BJ (cell line): ENCODE results near the gene ZNF24. TPM values are rescaled to one million over a fixed set of nuclear protein-coding genes. Genes with fewer than 3 reads are reported as not detected.

Experiments
- CTCF ChIA-PET: fragments of 350-600 bp; formaldehyde crosslinking; extraction: SDS; loops from one replicate; lab custom pipeline; 2021; ENCODE audit warnings: antibody characterized with exemption, inconsistent platforms; lab: Yijun Ruan, JAX
- POLR2A ChIA-PET: fragments of 300-600 bp; sonication (Branson Sonifier 250); formaldehyde crosslinking; extraction: SDS; loops from one replicate; lab custom pipeline; 2021; ENCODE audit warnings: antibody characterized with exemption; lab: Charles Lee
- DNase-seq: peaks from one replicate; pipeline ENCODE4 v3.0.0-alpha.2; 2011; ENCODE audit warnings: low read depth
- H3K27me3 ChIP-seq: 2 replicates; pipeline ENCODE4 v1.6.0; 2011; ENCODE audit warnings: low read length; ENCODE audit not compliant: control insufficient read depth, insufficient read depth
- H3K36me3 ChIP-seq: 2 replicates; pipeline ENCODE4 v1.5.1; 2011; ENCODE audit warnings: low read length; ENCODE audit not compliant: control insufficient read depth, insufficient read depth
- H3K4me3 ChIP-seq: 2 replicates; pipeline ENCODE4 v1.5.1; 2011; ENCODE audit warnings: low read depth, mild to moderate bottlenecking, control low read depth, low read length
- CTCF ChIP-seq: IDR thresholded peaks from 2 replicates; pipeline ENCODE4 v1.5.1; 2011; ENCODE audit warnings: low read depth, mild to moderate bottlenecking, control low read depth, inconsistent platforms, low read length, moderate library complexity; ENCODE audit not compliant: insufficient read depth
- polyA minus RNA-seq: library from RNA; depleted of rRNA, polyadenylated mRNA; stranded (reverse); fragments of >200 nt; gene quantifications from 2 replicates; pipeline ENCODE4 v1.2.3, GENCODE V29; 2011; rRNA and poly(A)+ RNA removed
- polyA plus RNA-seq: library from polyadenylated mRNA; depleted of rRNA; stranded (reverse); fragments of >200 nt; gene quantifications from 2 replicates; pipeline ENCODE4 v1.2.3, GENCODE V29; 2011; rRNA removed

The ZNF24 gene
- polyA plus RNA-seq, result 14.9 and 17.3 TPM in 2 replicates
- polyA minus RNA-seq, result 12.4 and 16.1 TPM in 2 replicates

- POLR2A ChIA-PET, result no interaction called here
- Histone ChIP-seq H3K27me3 (no peaks in the 10 kb centered on the region), H3K36me3 (peaks cover 9% of the 10 kb centered on the region), H3K4me3 (peak within 1 kb of the TSS; percentile 99)
- peak; percentile 44 for DNase-seq
- CTCF ChIA-PET, result interaction anchor here (0.9 to 3.8 kb wide), 4 partner anchors 11 to 114 kb away, joined by 3 to 14 read pairs (median 8); no protein-coding TSS in a partner anchor
- no peak for TF ChIP-seq CTCF
Observed at GRCh38 chr18:35343936-35344735, at the start of gene ZNF24. TSS of gene ZNF24 (minus strand) at chr18:35344420. CDS start at chr18:35340650, 3,770 bp downstream.

- Histone ChIP-seq H3K27me3 (peaks cover 3% of the 10 kb centered on the region; the same call in 1 of the 2 replicates), H3K36me3 (no peaks in the 10 kb centered on the region), H3K4me3 (no peak overlapping the region)
- CTCF ChIA-PET, result interaction anchor here (0.8 to 1.9 kb wide), 2 partner anchors 15 to 556 kb away, joined by 4 to 5 read pairs; no protein-coding TSS in a partner anchor
- POLR2A ChIA-PET, result no interaction called here
- no peak for DNase-seq
- no peak for TF ChIP-seq CTCF
Observed at GRCh38 chr18:35393716-35394115, 49.5 kb upstream of the ZNF24 start.

GRCh38 chr18:35392375-35392774, 48.2 kb upstream of the ZNF24 start:
- CTCF ChIA-PET, result no interaction called here
- H3K27me3 ChIP-seq, result no peaks in the 10 kb centered on the region; the same call in 1 of the 2 replicates
- TF ChIP-seq CTCF, result no peak
- H3K4me3 ChIP-seq, result no peak overlapping the region
- no peaks in the 10 kb centered on the region for H3K36me3 ChIP-seq
- POLR2A ChIA-PET, result no interaction called here
- no peak for DNase-seq

- Histone ChIP-seq H3K4me3 (no peak overlapping the region), H3K27me3 (no peaks in the 10 kb centered on the region; the same call in 1 of the 2 replicates), H3K36me3 (no peaks in the 10 kb centered on the region)
- ChIA-PET CTCF (interaction anchor here (1.1 to 1.3 kb wide), 2 partner anchors 16 to 559 kb away, joined by 3 read pairs; no protein-coding TSS in a partner anchor), POLR2A (no interaction called here)
- TF ChIP-seq CTCF, result no peak
- no peak for DNase-seq
Observed at GRCh38 chr18:35390951-35391700, 46.9 kb upstream of the ZNF24 start.
